ENCODE results near the gene KDM2B.

Gene KDM2B

GRCh38 chr12:121561009-121561395, 19.8 kb downstream of the KDM2B start:
- DNase-seq (ENCODE audit: low read depth in 2 of 2) = no peak

GRCh38 chr12:121560392-121561008, 20.3 kb downstream of the KDM2B start:
- no peak for DNase-seq (ENCODE audit: low read depth in 2 of 2)

- DNase-seq (ENCODE audit: low read depth in 2 of 2) = no peak
Measured at GRCh38 chr12:121558956-121559355, 21.9 kb downstream of the KDM2B start.

- DNase-seq (ENCODE audit: low read depth in 2 of 2) = no peak
Measured at GRCh38 chr12:121550974-121551634, 29.7 kb downstream of the KDM2B start.

GRCh38 chr12:121549075-121549474, 31.7 kb downstream of the KDM2B start:
- no peak for DNase-seq (ENCODE audit: low read depth in 2 of 2)

GRCh38 chr12:121545480-121545879, 35.3 kb downstream of the KDM2B start:
- DNase-seq (ENCODE audit: low read depth in 2 of 2) = no peak

- no peak for DNase-seq (ENCODE audit: low read depth in 2 of 2)
Measured at GRCh38 chr12:121543786-121544185, 37.0 kb downstream of the KDM2B start.

- DNase-seq (ENCODE audit: low read depth in 2 of 2) = no peak
Measured at GRCh38 chr12:121539908-121540307, 40.9 kb downstream of the KDM2B start.

- DNase-seq (ENCODE audit: low read depth in 2 of 2) = no peak
Measured at GRCh38 chr12:121538699-121539061, 42.1 kb downstream of the KDM2B start.

- DNase-seq (ENCODE audit: low read depth in 2 of 2) = no peak
Measured at GRCh38 chr12:121537814-121538698, 42.8 kb downstream of the KDM2B start.

GRCh38 chr12:121536899-121537813, 43.7 kb downstream of the KDM2B start:
- DNase-seq (ENCODE audit: low read depth in 2 of 2) = no peak

- DNase-seq (ENCODE audit: low read depth in 2 of 2) = peak in 1 of 2 donors; percentile 66
Measured at GRCh38 chr12:121536054-121536898, 44.5 kb downstream of the KDM2B start.

- DNase-seq (ENCODE audit: low read depth in 2 of 2) = no peak
Measured at GRCh38 chr12:121535150-121536053, 45.4 kb downstream of the KDM2B start.

GRCh38 chr12:121534495-121535148, 46.2 kb downstream of the KDM2B start:
- peak in 1 of 2 donors; percentile 56 for DNase-seq (ENCODE audit: low read depth in 2 of 2)

GRCh38 chr12:121533394-121534090, 47.3 kb downstream of the KDM2B start:
- no peak for DNase-seq (ENCODE audit: low read depth in 2 of 2)

GRCh38 chr12:121532503-121533393, 48.1 kb downstream of the KDM2B start:
- no peak for DNase-seq (ENCODE audit: low read depth in 2 of 2)

GRCh38 chr12:121531356-121531750, 49.5 kb downstream of the KDM2B start:
- no peak for DNase-seq (ENCODE audit: low read depth in 2 of 2)

Data from stimulated activated CD8-positive, alpha-beta memory T cell treated with anti-CD3 and anti-CD28 coated beads, Interleukin-15, amount 100 ng/mL, for 4 hours (primary cell).